Measurements from ENCODE around the gene NUB1.

DNA sequence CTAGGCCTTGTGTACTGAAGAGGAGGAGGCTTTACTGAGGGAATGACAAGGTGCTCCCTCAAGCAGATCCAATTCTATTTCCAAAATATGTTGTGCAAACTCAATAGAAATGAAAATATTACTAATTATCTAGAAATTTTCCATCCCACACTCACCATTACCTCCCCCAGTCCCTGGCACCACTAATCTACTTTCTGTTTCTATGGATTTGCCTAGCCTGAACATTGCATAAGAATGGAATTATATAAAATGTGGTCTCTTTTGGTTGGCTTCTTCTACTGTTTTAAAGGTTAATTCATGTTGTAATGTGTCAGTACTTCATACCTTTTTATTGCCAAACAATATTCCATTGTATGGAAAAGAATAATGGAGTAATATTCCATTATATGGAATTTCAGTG, 18.7 kb upstream of the NUB1 start:
- no peak for TF ChIP-seq EZH2 (IDR thresholded peaks at IDR 0.05; ENCODE audit: borderline replicate concordance, low read length)
- TF ChIP-seq, protein P1, sequence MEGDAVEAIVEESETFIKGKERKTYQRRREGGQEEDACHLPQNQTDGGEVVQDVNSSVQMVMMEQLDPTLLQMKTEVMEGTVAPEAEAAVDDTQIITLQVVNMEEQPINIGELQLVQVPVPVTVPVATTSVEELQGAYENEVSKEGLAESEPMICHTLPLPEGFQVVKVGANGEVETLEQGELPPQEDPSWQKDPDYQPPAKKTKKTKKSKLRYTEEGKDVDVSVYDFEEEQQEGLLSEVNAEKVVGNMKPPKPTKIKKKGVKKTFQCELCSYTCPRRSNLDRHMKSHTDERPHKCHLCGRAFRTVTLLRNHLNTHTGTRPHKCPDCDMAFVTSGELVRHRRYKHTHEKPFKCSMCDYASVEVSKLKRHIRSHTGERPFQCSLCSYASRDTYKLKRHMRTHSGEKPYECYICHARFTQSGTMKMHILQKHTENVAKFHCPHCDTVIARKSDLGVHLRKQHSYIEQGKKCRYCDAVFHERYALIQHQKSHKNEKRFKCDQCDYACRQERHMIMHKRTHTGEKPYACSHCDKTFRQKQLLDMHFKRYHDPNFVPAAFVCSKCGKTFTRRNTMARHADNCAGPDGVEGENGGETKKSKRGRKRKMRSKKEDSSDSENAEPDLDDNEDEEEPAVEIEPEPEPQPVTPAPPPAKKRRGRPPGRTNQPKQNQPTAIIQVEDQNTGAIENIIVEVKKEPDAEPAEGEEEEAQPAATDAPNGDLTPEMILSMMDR (conservative IDR thresholded peaks at IDR 0.05 in 1 of 2, IDR thresholded peaks at IDR 0.05 in 1 of 2; ENCODE audit: extremely low read depth in 1 of 2, insufficient read depth in 1 of 2, low read depth in 1 of 2, low read length in 2 of 2): no peak
